COLO829 (cell line): Measurements from ENCODE around the gene ADCY1.
A peak's percentile ranks its signal among the peaks of the same experiment; 100 is the strongest.
"Not testable (repeated sequence)": the region's sequence is repeated elsewhere in the genome, so short reads cannot be mapped to it uniquely, and the experiment has no call there.

Source experiments
- DNase-seq: peaks from one replicate; pipeline ENCODE4 v3.0.0; 2012; ENCODE audit warnings: low spot score

ADCY1 gene

DNA sequence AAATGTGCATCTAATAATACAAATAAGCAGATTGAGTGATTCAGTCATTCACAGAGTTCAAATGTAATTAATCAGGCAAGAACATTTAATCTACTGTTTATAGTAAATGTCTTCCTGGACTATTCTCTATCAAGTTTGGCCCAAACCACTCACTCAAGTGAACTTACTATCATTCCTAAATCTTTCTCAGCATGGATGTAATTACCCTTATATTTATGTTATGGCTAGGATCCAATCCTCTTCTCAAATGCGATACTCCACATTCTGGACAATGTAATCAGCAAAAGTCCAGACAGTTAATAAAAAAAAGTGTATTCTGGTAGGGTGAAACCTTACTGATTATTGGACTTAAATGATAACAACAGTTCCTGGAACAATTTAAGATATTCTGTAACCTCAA is 185.3 kb downstream of the ADCY1 start:
- not testable (repeated sequence) for DNase-seq

- peak; percentile 8 for DNase-seq
Measured at GRCh38 chr7:45761545-45762205, 187.5 kb downstream of the ADCY1 start.

- DNase-seq: not testable (repeated sequence)
Measured at GRCh38 chr7:45762225-45762994, 188.2 kb downstream of the ADCY1 start.

- peak; percentile 86 for DNase-seq
Measured at GRCh38 chr7:45768516-45769394, 194.6 kb downstream of the ADCY1 start.

DNA sequence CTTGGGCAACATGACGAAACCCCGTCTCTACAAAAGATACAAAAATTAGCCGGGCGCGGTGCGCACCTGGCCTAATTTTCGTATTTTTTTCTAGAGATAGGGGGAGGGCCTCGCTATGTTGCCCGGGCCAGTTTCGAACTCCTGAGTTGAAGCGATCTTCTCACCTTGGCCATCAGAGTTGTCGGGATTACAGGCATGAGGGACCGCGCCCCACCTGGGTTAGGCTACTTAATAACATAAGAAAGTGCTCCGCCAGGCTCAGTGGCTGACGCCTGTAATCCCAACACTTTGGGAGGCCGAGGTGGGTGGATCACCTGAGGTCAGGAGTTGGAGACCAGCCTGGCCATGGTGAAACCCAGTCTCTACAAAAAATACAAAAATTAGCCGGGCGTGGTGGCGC is 195.5 kb downstream of the ADCY1 start:
- not testable (repeated sequence) for DNase-seq
